HepG2 (cell line): ENCODE data around the gene CHKA. TPM values are rescaled to one million over a fixed set of nuclear protein-coding genes. Genes with fewer than 3 reads are reported as not detected.

Source experiments
- BORCS8-MEF2B ChIP-seq: sonication (generic); formaldehyde crosslinking; IDR thresholded peaks from 2 replicates; pipeline ENCODE4 v1.8.0; 2022; ENCODE audit warnings: mild to moderate bottlenecking, missing genetic modification reagents
- CCAR2 ChIP-seq: fragments of 200-400 bp; formaldehyde crosslinking; optimal IDR thresholded peaks from 2 replicates; pipeline ENCODE3; 2018; ENCODE audit warnings: low read depth, mild to moderate bottlenecking, low read length, moderate library complexity
- CEBPB ChIP-seq: IDR thresholded peaks from 2 replicates; pipeline ENCODE4 v1.6.1; 2011; ENCODE audit warnings: low read depth, low read length, improper control_type of control experiment, borderline replicate concordance
- LCORL ChIP-seq, 2 experiments: fragments of 450-650 bp in 1 of 2; sonication (generic) in 1 of 2; formaldehyde crosslinking in 1 of 2; IDR thresholded peaks; 2 replicates each; pipeline versions ENCODE4 v1.5.0 to v1.6.1; 2017 to 2020; ENCODE audit warnings: antibody characterized with exemption in 1 of 2, missing genetic modification reagents in 1 of 2
- NONO ChIP-seq, 2 experiments: fragments of 450-650 bp in 1 of 2; sonication (generic) in 1 of 2; formaldehyde crosslinking in 1 of 2; IDR thresholded peaks in 1 of 2; conservative IDR thresholded peaks in 1 of 2; 2 replicates each; pipeline versions ENCODE4 v1.6.1 to v1.8.0; 2017 to 2022; ENCODE audit warnings: mild to moderate bottlenecking in 1 of 2, missing genetic modification reagents in 1 of 2, moderate library complexity in 1 of 2
- POLR2A ChIP-seq, 2 experiments: IDR thresholded peaks; 2 replicates each; pipeline ENCODE4 v1.6.1; 2011; ENCODE audit warnings: low read depth in 2 of 2, low read length in 2 of 2, mild to moderate bottlenecking in 1 of 2, moderate library complexity in 1 of 2; ENCODE audit not compliant: insufficient read depth in 1 of 2
- POLR2AphosphoS2 ChIP-seq: IDR thresholded peaks from 2 replicates; pipeline ENCODE4 v1.6.1; 2011; ENCODE audit warnings: low read depth, low read length, improper control_type of control experiment
- POLR2G ChIP-seq: fragments of 200-400 bp; formaldehyde crosslinking; IDR thresholded peaks from 2 replicates; pipeline ENCODE4 v1.6.1; 2018; ENCODE audit warnings: mild to moderate bottlenecking, low read depth, low read length, moderate library complexity
- REXO4 ChIP-seq: sonication (generic); formaldehyde crosslinking; IDR thresholded peaks from 2 replicates; pipeline ENCODE4 v1.8.0; 2022; ENCODE audit warnings: missing genetic modification reagents, mild to moderate bottlenecking, borderline replicate concordance
- RFX3 ChIP-seq: IDR thresholded peaks from 2 replicates; pipeline ENCODE4 v1.6.1; 2016; ENCODE audit warnings: missing biosample characterization, missing genetic modification reagents
- SNAPC2 ChIP-seq: sonication (generic); formaldehyde crosslinking; IDR thresholded peaks from 2 replicates; pipeline ENCODE4 v1.8.1; 2022; ENCODE audit warnings: mild to moderate bottlenecking, missing genetic modification reagents
- TAF15 ChIP-seq: fragments of 200-400 bp; formaldehyde crosslinking; IDR thresholded peaks from one replicate; pipeline ENCODE4 v1.6.1; 2018; ENCODE audit warnings: mild to moderate bottlenecking, low read depth, low read length; ENCODE audit not compliant: poor library complexity, severe bottlenecking
- ZNF282 ChIP-seq: fragments of 450-650 bp; IDR thresholded peaks from 2 replicates; pipeline ENCODE4 v1.6.1; 2018; ENCODE audit not compliant: partially characterized antibody
- ZSCAN20 ChIP-seq: sonication (generic); formaldehyde crosslinking; IDR thresholded peaks from 2 replicates; pipeline ENCODE4 v1.4.0; 2020; ENCODE audit warnings: missing genetic modification reagents, mild to moderate bottlenecking, borderline replicate concordance
- ZSCAN9 ChIP-seq: IDR thresholded peaks from 2 replicates; pipeline ENCODE4 v1.6.1; 2016; ENCODE audit warnings: borderline replicate concordance
- polyA plus RNA-seq, 8 experiments: library from polyadenylated mRNA; depleted of rRNA in 3 of 8; stranded (reverse) in 7 of 8; unstranded in 1 of 8; fragments of >200 nt; fragmentation: Illumina TruSeq in 4 of 8; extraction: Trizol in 4 of 8; gene quantifications; 2 replicates each; pipeline versions ENCODE4 v1.2.1 to v1.2.3, GENCODE V29; 2011 to 2016; ENCODE audit warnings: low read depth in 4 of 8, missing spikeins in 1 of 8, mixed read lengths in 1 of 8; ENCODE audit not compliant: insufficient read depth in 1 of 8
- total RNA-seq, 5 experiments: library from RNA; depleted of rRNA; stranded (reverse); fragments of >200 nt; fragmentation: Illumina TruSeq; extraction: Trizol; gene quantifications; 2 replicates each; pipeline ENCODE4 v1.2.3, GENCODE V29; 2016; ENCODE audit warnings: low read depth in 1 of 5
- TF ChIP-seq, protein P1 (sequence below): IDR thresholded peaks from 2 replicates; pipeline ENCODE4 v1.6.1; 2012; ENCODE audit warnings: inconsistent platforms
- TF ChIP-seq, protein P2 (sequence below): sonication (generic); formaldehyde crosslinking; IDR thresholded peaks from 2 replicates; pipeline ENCODE4 v1.4.0; 2020; ENCODE audit warnings: missing genetic modification reagents
- TF ChIP-seq, protein P3 (sequence below): sonication (generic); formaldehyde crosslinking; IDR thresholded peaks from 2 replicates; pipeline ENCODE4; 2020; ENCODE audit warnings: missing genetic modification reagents, mild to moderate bottlenecking, borderline replicate concordance

CHKA gene
- total and polyA plus RNA-seq, 2 of the 13 experiments (the other 11 are each of a cell fraction or from before 2014, with no cell fraction given) = 71.6 to 92.7 TPM

DNA sequence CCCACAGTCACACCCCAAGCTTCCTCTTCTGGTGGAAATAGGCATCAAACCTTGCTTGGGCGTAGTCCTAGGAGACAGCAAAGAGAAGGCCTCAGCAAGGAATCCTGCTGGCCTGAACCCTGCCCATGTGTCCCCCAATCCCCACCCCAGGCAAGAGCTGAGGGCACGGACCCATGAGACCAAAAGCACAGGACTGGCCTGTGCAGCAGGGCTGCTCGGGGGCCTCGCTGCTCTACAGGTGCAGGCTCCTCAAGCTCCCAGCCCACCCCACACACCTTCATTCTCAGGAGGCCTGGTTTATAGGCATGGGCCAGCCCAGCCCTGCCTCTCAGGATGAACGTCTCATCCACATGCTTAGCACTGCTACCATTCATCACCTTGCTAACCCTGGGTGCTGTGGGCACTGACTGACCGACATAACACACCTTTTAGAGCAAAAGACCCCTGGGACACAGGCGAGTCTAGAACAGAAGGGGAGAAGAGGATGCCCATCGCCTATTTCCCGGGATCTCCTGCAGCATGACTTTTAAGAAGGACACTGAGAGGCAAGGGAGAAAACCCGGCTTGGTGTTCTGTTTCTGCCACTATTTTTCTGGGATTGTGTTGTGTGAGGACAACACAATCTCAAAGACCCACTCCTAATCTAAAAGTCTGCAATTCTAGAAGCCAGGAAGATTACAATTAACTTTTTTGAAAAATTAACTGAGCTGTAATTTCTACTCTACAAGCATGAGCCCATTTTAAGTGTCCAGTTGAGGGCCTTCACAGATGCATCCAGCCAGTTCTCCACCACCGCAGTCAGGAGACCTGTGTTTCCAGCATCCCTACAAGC is 67.0 kb downstream of the CHKA start (continued):
- TF ChIP-seq BORCS8-MEF2B = peak; percentile 38; the same call in 1 of the 2 replicates
- no peak for TF ChIP-seq CCAR2
- TF ChIP-seq POLR2G = peak; percentile 52; the same call in 1 of the 2 replicates
- no peak for TF ChIP-seq ZSCAN9
- no peak for TF ChIP-seq NONO (IDR thresholded peaks at IDR 0.05)
- TF ChIP-seq NONO (CRISPR knock-in tag; conservative IDR thresholded peaks at IDR 0.05) = no peak
- TF ChIP-seq ZNF282 = no peak
- no peak for TF ChIP-seq SNAPC2 (CRISPR knock-in tag)
- TF ChIP-seq, protein P1, sequence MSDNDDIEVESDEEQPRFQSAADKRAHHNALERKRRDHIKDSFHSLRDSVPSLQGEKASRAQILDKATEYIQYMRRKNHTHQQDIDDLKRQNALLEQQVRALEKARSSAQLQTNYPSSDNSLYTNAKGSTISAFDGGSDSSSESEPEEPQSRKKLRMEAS = 0 out of 2 replicates have a peak, but pooled peaks have one; percentile 8
- TF ChIP-seq, protein P2, sequence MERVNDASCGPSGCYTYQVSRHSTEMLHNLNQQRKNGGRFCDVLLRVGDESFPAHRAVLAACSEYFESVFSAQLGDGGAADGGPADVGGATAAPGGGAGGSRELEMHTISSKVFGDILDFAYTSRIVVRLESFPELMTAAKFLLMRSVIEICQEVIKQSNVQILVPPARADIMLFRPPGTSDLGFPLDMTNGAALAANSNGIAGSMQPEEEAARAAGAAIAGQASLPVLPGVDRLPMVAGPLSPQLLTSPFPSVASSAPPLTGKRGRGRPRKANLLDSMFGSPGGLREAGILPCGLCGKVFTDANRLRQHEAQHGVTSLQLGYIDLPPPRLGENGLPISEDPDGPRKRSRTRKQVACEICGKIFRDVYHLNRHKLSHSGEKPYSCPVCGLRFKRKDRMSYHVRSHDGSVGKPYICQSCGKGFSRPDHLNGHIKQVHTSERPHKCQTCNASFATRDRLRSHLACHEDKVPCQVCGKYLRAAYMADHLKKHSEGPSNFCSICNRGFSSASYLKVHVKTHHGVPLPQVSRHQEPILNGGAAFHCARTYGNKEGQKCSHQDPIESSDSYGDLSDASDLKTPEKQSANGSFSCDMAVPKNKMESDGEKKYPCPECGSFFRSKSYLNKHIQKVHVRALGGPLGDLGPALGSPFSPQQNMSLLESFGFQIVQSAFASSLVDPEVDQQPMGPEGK (CRISPR knock-in tag) = no peak
- TF ChIP-seq POLR2A (IDR thresholded peaks at IDR 0.05; ENCODE audit: insufficient read depth in 1 of 2, low read depth in 2 of 2, low read length in 2 of 2) = peak in 1 of 2 experiments; percentile 44; a peak in 1 of 4 replicates
- no peak for TF ChIP-seq REXO4 (CRISPR knock-in tag)
- TF ChIP-seq ZSCAN20 (CRISPR knock-in tag) = no peak
- no peak for TF ChIP-seq LCORL (IDR thresholded peaks at IDR 0.05)
- TF ChIP-seq LCORL (CRISPR knock-in tag; IDR thresholded peaks at IDR 0.05) = no peak
- peak; percentile 35; the same call in 1 of the 2 replicates for TF ChIP-seq POLR2AphosphoS2
- TF ChIP-seq TAF15 = no peak
- TF ChIP-seq RFX3 (CRISPR knock-in tag) = no peak
- TF ChIP-seq, protein P3, sequence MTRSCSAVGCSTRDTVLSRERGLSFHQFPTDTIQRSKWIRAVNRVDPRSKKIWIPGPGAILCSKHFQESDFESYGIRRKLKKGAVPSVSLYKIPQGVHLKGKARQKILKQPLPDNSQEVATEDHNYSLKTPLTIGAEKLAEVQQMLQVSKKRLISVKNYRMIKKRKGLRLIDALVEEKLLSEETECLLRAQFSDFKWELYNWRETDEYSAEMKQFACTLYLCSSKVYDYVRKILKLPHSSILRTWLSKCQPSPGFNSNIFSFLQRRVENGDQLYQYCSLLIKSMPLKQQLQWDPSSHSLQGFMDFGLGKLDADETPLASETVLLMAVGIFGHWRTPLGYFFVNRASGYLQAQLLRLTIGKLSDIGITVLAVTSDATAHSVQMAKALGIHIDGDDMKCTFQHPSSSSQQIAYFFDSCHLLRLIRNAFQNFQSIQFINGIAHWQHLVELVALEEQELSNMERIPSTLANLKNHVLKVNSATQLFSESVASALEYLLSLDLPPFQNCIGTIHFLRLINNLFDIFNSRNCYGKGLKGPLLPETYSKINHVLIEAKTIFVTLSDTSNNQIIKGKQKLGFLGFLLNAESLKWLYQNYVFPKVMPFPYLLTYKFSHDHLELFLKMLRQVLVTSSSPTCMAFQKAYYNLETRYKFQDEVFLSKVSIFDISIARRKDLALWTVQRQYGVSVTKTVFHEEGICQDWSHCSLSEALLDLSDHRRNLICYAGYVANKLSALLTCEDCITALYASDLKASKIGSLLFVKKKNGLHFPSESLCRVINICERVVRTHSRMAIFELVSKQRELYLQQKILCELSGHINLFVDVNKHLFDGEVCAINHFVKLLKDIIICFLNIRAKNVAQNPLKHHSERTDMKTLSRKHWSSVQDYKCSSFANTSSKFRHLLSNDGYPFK = no peak
- no peak for TF ChIP-seq CEBPB
